GM12891 (cell line): ENCODE data around the gene KRT222. TPM values are rescaled to one million over a fixed set of nuclear protein-coding genes. Genes with fewer than 3 reads are reported as not detected.

ENCODE experiments used
- DNase-seq: peaks from one replicate; pipeline ENCODE4 v3.0.0; 2011; ENCODE audit warnings: low spot score; ENCODE audit not compliant: insufficient read length
- FAIRE-seq: peaks from 2 replicates; lab custom pipeline; 2011; peaks lifted over from hg19 to GRCh38; lab: Jason Lieb, UNC
- PAX5 ChIP-seq: IDR thresholded peaks from 2 replicates; pipeline ENCODE4 v1.6.1; 2011; ENCODE audit warnings: low read length, moderate library complexity, mild to moderate bottlenecking; ENCODE audit not compliant: insufficient read depth, severe bottlenecking
- POLR2A ChIP-seq: IDR thresholded peaks from 2 replicates; pipeline ENCODE4 v1.6.1; 2011; ENCODE audit warnings: low read depth, low read length, control low read depth
- POLR2AphosphoS5 ChIP-seq: IDR thresholded peaks from 2 replicates; pipeline ENCODE4 v1.6.1; 2011; ENCODE audit warnings: low read depth, low read length, control low read depth
- POU2F2 ChIP-seq: IDR thresholded peaks from 2 replicates; pipeline ENCODE4 v1.6.1; 2011; ENCODE audit warnings: low read depth, mild to moderate bottlenecking, control low read depth, low read length, moderate library complexity
- SPI1 ChIP-seq: IDR thresholded peaks from 2 replicates; pipeline ENCODE4 v1.6.1; 2011; ENCODE audit warnings: low read depth, low read length, control low read depth
- TAF1 ChIP-seq: IDR thresholded peaks from 2 replicates; pipeline ENCODE4 v1.6.1; 2011; ENCODE audit warnings: low read depth, low read length, control low read depth
- polyA plus RNA-seq: library from polyadenylated mRNA; unstranded; fragments of >200 nt; gene quantifications from one replicate; pipeline ENCODE4 v1.2.1, GENCODE V29; 2012; ENCODE audit warnings: low read depth, missing spikeins, inconsistent platforms; ENCODE audit not compliant: missing spikeins

Gene KRT222
- not detected for polyA plus RNA-seq

DNA sequence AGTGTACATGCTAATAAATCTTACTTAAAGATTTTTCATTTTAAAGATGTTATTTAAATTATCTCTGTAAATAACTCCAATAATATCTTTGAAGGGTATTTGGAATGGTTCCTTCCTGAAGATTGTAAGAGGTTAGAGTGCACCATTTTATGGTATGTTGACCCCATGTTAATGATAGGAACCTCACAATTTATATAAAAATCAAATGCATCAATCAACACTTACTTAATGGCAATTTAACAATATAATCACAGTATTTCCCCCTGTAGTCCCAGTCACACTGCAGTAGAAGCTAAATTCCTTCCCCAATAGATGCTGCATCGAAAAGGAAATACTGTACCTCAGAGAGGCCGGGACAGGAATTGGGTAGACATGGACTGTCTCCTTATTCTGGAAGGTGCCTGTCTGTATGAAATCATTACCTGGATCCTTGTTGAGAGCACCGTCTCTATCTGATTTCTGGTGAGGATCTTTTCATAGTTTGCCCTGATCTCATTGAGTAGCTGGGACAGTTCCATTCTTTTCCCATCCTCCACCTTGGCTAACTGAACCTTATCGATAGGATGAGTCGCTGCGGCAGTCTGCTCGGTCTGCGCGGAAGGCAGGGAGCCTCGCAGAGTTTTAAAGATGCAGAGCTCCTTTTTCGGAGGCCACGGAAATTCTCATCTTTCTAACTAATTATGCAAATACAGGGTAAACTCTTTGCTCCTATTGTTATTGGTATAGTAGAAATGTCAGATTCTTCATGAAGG lies at the start of gene KRT222:
Gene KRT222, minus strand, starts transcription at position 596 of the 752 bp plus-strand sequence. Its CDS starts 78 bp downstream, at position 518.
- DNase-seq (no peak), FAIRE-seq (no peak)
- TF ChIP-seq POU2F2, result no peak
- TF ChIP-seq POLR2AphosphoS5, result no peak
- TF ChIP-seq TAF1, result no peak
- no peak for TF ChIP-seq SPI1
- TF ChIP-seq PAX5, result no peak
- no peak for TF ChIP-seq POLR2A

DNA sequence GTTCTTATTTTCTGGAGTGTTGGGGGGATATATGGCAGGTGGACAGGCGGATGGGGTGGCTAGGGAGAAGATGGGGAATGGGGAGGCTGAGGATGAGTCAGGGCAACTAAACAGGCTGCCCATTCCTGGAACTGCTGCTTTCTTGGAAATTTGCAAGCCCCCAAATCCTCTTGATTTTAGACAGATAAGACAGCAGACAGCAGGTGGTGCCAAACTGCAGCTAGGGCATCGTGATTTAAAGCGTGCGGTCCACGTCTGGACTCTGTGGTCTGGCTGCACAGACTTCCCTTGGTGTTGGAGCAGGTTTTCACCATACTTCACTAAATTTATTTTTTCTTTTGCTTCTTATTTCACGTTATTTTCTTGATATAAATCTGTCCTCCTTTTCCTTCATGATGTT lies 49.5 kb upstream of the KRT222 start:
- DNase-seq (no peak), FAIRE-seq (no peak)
- TF ChIP-seq POLR2A (no peak), POU2F2 (no peak), SPI1 (no peak), POLR2AphosphoS5 (no peak), PAX5 (no peak), TAF1 (no peak)

DNA sequence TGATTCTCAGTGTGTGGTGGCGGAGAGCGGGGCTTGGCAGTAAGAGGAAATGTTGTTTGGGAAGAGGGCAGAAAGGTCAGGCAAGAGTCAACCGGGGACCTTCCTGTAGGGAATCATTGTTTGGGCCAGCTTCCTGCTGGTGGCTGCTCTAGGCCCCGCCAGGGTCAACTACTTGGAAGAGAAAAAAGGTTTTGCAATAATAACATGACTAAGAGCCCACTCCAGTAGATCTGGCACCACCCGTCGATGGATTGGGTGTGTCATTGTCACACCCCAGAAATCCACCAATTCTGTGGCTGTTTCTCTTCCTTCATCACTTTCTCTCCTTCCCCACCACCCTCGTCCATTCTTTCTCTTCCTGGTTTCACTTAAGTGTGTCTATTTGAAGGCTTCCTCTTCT lies 42.8 kb upstream of the KRT222 start:
- TF ChIP-seq SPI1 (no peak), PAX5 (no peak), TAF1 (no peak)
- FAIRE-seq (no peak), DNase-seq (no peak)

DNA sequence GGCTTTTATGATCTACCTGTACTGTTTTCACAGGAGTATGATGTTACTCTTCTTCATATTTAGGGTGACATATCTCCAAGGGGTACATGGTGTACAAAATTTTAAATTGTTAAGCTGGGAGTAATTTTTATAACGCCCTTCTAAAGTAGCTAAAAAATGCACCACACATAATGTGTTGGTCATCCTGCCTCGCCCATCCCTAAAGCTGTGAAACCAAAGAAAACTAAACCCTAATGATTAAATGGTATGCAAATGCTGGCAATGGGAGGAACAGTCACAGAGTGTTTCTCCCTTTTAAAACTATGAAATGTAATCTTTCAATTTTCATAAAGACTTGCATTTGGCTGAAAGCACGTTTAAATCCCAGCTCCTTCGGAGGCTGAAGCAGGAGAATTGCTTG lies 40.6 kb upstream of the KRT222 start:
- no peak for FAIRE-seq
- no peak for DNase-seq
- TF ChIP-seq POLR2AphosphoS5 (no peak), PAX5 (no peak), SPI1 (no peak), POU2F2 (no peak), TAF1 (no peak), POLR2A (no peak)

DNA sequence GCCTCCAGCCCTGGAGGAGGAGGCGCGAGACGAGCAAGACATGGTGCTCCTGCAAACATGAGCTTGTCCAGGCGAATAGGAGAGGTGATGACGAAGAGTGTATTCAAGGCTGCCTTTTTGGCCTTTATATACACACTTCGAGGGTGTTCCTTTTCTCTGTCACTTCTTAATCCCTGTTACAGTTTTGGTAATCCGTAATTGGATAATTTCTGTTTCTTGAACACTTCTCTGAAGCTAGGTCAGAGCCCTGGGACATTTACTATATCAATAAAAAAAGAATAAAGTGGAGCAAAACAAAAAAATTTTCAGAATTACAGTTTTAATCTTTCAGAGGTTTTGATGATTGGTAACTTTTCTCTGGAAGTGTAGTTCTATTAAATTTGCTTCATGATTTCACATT lies 38.7 kb upstream of the KRT222 start, which contains the start of gene KRT24:
Gene KRT24, minus strand, starts transcription at position 101 of the 400 bp plus-strand sequence. Its CDS starts 59 bp downstream, at position 42.
- TF ChIP-seq POLR2AphosphoS5 (no peak), PAX5 (no peak), TAF1 (no peak), POU2F2 (no peak), POLR2A (no peak), SPI1 (no peak)
- DNase-seq, result no peak
- no peak for FAIRE-seq

DNA sequence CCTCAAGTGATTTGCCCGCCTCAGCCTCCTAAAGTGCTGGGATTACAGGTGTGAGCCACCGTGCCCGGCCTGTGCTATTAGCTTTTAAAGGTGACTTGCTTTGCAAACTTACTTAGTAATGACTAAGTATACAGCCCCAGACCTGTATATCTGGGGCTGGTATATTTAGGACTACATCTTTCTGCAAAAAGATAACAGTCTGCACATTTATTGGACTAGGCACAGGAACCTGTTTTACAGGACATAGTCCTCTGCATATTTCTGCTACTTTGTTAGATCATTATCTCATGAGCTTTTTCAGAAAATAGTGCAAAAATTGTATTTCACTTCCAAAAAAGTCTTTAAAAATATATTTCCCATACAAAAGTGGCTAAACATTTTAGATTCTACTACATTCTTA lies 37.3 kb upstream of the KRT222 start:
- DNase-seq, result no peak
- FAIRE-seq, result no peak

DNA sequence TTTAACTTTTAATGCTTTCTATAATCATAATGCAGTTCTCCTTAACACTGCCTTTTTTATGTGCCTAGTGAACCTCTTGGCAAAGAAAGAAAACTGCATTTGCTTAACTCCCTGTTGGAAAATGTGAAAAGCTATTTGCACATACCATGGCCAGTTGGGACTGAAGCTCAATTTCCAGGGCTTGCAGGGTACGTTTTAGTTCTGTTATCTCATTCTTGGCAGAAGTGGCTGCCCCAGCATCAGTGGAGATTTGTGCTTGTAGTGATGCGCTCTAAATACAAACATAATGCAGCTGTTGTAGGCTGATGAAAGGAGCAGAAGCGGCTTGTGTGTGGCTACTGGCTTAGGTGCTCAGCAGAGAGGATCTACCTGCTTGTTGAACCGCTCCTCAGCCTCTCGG lies 34.9 kb upstream of the KRT222 start:
- FAIRE-seq (no peak), DNase-seq (no peak)
- TF ChIP-seq POU2F2 (no peak), SPI1 (no peak), POLR2AphosphoS5 (no peak), POLR2A (no peak), TAF1 (no peak), PAX5 (no peak)

More for the DNA sequence above, 37.3 kb upstream of the KRT222 start:
- TF ChIP-seq POLR2A (no peak), POU2F2 (no peak), SPI1 (no peak), POLR2AphosphoS5 (no peak), PAX5 (no peak), TAF1 (no peak)

DNA sequence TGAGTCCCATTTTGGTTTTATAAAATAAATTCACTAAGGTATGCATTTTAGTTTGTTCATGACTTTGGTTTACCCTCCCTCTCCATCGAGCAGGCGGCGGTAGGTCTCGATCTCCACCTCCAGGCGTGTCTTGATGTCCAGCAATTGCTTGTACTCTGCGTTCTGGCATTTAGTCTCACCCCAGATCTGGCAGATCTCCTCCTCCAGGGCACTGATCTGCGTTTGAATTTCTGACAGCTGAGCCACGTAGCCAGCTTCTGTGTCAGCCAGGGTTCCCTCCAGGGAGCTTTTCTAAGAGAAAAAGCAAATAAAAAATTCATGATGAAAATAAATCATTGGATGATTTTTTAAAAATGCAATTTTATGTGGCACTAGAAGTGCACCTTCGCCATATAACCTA lies 34.4 kb upstream of the KRT222 start:
- TF ChIP-seq POLR2A (no peak), POLR2AphosphoS5 (no peak), POU2F2 (no peak), SPI1 (no peak), PAX5 (no peak), TAF1 (no peak)

DNA sequence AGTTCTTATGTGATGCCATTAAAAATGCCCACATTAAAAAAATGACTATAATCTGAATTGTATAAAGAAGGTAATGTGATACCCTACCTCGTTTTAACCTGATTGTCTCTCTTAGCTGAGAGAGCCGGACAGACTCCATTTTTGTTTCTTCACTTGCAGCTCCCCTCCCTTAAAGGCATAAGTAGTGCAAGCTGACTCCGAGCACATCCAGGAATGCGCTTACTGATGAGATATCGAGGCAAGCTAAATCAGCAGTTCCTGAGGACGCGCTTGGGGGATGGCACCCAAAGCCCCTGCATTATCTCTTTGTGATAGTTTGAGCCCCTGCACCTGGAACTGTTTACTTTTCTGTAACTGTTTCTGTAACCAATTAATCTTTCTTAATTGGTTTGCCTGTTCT lies 32.3 kb upstream of the KRT222 start:
- DNase-seq, result no peak
- FAIRE-seq, result no peak
- no peak for TF ChIP-seq POLR2AphosphoS5
- no peak for TF ChIP-seq PAX5
- no peak for TF ChIP-seq POU2F2
- TF ChIP-seq POLR2A, result no peak
- no peak for TF ChIP-seq TAF1
- TF ChIP-seq SPI1, result no peak

More for the DNA sequence above, 34.4 kb upstream of the KRT222 start:
- DNase-seq (no peak), FAIRE-seq (no peak)
